Stimulated activated CD4-positive, alpha-beta T cell treated with anti-CD3 and anti-CD28 coated beads, TNF-alpha, amount 100 ng/mL, for 4 hours (primary cell): ENCODE results near the gene ALOX12.

Experiments used
- DNase-seq, 3 experiments: peaks; one replicate each; pipeline ENCODE4 v3.0.0-alpha.2; 2020; ENCODE audit warnings: low read depth in 3 of 3

Gene ALOX12

GRCh38 chr17:7001318-7001961 lies 5.6 kb downstream of the ALOX12 start:
- no peak for DNase-seq

DNA sequence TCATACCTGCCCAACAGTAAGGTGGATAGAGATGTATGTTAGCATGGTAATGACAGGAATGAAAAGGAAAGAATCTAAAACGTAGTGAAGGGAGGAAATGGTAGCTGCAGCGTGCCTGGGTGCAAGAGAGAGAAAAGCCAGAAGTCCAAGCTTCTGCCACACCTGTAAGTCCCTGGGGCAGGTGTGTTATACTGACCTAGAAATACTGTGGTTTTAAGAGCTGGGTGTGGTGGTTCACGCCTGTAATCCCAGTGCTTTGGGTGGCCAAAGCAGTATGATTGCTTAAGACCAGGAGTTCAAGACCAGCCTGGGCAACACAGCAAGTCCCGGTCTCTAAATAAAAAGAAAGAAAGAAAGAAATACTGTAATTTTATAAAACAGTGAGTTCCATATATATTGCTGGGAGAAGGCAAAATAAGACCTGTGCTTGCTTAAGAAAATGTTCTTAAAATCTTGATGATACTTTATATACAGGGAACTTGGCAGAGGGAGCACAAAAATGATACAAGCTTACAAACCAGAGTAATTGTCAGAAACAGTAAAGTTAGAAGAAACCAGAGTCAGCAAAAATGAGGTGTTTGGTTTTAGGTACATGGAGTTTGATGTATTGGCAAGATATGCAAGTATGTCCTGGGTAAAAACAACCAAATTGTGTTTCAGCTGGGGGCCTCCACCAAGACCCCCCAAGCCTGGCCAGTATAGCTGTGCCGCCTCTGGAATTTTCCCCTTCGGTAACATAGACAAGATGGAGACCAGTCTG lies 6.6 kb downstream of the ALOX12 start:
- DNase-seq, result no peak

DNA sequence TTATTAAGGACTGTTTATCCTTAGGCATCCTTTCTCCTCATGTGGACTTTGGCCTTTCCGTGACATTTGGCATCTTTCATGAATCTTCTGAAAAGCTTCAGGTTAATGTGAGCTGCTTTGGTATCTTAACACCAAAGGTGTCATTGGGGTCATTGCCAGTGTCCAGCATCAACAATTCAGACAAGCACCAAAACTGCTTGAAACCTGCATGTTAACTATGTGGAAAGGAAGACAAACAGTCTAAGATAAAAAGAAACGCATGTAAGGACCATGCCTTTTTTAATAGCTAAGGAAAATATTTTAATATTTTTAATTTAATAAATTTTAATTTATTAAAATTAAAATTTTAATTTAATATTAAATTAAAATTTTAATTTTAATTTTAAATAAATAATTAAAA lies 7.9 kb downstream of the ALOX12 start:
- no peak for DNase-seq

DNA sequence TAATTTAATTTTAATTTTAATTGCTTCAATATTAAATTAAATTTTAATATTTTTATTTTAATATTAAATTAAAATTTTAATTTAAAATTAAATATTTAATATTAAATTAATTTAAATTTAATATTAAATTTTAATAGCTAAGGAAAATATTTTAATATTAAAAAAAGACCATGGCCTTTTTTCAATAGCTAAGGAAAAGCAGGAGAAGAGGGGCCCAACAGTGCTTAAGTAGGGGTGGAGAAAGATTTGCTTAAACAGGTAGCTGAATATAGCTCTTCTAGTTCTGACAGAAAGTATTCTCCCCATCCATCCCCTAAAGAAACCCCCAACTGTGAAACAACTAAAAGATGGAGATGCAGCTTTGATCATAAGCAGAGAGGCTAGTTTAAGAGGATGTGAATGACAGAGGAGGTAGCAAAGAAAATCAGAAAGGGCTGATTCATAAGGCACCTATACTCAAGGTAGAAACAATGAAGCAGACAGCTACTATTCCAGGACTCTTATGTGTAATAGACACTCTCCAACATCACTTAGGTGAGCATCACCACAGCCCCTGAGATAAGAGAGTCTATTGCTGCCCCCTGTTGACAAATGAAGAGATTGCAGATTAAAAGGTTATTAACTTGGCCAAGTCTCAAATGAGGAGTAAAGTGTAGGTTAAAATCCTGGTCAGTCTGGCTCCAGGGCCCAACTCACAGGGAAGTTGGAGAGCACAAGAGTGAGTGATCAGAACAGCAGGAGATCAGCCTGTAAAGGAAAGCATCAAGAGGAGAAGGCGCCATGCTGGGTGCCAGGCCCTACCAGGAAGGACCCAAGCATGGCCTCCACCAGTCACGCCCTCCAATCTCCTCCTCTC lies 8.8 kb downstream of the ALOX12 start:
- no peak for DNase-seq

DNA sequence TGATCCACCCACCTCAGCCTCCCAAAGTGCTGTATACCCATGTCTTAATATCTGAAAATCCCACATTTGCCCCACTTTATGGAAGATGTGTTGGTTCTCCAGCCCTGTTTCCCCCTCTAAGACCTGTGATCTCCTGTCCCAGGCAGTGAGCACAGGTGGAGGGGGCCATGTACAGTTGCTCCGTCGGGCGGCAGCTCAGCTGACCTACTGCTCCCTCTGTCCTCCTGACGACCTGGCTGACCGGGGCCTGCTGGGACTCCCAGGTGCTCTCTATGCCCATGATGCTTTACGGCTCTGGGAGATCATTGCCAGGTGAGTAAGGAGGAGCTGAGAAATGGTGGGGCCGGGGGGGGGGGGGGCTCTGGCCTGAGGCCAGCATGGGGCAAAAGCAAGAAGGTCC lies 9.9 kb downstream of the ALOX12 start:
- DNase-seq, result no peak

DNA sequence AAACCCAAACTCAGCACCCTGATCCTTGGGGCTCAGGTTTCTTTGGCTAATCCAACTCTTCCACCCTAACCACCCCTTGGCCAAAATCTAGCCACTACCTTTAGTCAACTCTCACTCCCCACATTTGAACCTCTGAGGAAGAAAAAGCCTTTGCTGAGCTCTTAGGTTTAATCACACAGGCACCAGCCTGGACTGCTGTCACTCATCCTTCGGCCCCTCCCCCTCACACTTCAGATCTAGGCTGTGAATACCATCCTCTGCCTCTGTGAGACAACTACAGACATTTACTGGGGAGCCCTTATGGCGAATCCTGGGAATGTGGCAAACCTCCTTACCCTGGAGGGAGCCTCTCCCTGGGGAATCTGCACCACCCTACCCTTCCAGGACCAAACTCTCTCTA lies 11.3 kb downstream of the ALOX12 start:
- no peak for DNase-seq

DNA sequence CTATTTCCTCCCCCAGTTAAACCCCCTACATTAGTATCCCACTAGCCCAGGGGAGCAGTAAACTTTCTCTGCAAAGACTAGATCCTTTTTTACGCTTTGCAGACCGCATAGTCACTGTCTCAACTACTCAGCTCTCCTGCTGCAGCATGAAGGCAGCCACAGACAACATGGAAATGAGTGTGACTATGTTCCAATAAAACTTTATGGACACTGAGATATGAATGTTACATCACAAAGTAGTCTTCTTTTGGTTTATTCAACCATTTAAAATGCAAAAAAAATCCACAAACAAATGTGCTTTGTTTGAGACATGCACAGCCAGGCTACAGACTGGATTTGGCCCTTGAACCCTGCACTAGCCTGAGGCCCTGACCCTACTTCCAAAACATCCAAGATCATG lies 14.7 kb downstream of the ALOX12 start:
- DNase-seq, result no peak

DNA sequence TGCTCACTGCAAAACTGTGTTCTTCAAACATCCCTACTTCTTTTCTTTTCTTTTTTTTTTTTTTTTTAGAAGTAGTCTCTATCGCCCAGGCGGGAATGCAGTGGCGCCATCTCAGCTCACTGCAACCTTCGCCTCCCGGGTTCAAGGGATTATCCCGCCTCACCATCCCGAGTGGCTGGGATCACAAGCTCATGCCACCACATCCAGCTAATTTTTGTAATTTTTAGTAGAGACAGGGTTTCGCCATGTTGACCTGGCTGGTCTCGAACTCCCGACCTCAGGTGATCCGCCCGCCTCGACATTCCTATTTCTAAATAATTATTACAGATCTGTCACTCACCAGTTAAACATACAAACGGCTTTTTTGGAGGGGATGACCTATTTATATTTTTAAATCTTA lies 15.6 kb downstream of the ALOX12 start:
- no peak for DNase-seq

DNA sequence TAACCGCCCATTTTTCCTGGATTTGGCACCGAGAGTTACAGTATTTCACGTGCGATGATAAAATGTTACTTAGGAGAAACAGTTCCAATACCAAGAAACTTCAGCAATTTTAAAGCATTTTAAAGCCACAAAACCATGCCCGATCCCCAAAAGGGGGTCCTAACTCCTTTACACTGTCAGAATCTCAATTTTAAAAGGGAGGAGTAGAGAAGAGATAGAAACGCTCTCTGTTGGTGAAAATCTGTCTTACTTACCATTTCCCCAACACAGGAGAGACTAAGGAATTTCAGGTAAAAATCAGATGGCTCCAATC lies 16.0 kb downstream of the ALOX12 start:
- DNase-seq, result no peak

GRCh38 chr17:7014261-7014994 lies 18.6 kb downstream of the ALOX12 start:
- peak; percentile 91 to 95 (median 94) for DNase-seq

DNA sequence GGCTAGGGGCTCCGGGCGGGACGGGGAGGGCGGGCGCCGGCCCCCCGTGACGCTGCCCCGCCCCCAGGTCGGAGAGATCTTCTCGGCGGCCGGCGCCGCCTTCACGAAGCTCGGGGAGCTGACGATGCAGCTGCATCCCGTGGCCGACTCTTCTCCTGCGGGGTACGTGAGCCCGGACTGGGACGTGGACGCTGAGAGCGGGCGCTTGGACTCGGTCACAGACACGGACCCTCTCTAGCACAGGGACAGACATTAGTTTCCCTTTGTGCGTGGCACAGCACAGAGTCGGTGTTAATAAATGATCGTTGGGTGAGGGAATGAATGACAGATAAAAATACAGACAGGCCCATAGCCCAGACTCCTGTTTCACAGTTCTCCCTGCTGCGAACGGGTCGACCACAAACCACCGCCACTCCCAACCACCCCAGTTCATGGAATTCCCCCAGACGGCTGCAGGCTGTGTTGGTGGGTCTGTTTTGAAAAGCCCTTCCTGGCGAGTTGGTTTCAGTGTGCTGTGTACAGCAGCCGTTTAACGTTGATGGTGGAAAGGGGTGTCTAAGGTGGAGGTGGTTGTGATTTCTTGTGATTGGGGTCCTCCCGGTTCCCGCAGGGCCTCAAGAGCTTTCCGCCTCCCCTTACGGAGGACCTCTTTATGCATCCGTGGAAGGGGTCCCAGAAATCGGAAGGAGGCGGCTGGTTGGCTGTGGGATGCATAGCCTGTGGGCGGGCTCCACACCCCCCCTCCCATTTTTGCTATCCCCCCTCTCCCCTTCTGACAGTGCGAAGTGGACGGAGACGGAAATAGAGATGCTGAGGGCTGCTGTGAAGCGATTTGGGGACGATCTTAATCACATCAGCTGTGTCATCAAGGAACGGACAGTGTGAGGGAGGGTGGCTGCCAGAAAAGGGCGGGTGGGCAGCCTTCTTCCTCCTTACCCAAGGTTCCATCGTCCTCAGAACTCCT lies 19.4 kb downstream of the ALOX12 start:
- DNase-seq, result peak in 2 of 3 experiments; percentile 50 to 70

GRCh38 chr17:7016418-7016817 lies 20.6 kb downstream of the ALOX12 start:
- no peak for DNase-seq

GRCh38 chr17:7016886-7017826 lies 21.3 kb downstream of the ALOX12 start:
- DNase-seq, result no peak

DNA sequence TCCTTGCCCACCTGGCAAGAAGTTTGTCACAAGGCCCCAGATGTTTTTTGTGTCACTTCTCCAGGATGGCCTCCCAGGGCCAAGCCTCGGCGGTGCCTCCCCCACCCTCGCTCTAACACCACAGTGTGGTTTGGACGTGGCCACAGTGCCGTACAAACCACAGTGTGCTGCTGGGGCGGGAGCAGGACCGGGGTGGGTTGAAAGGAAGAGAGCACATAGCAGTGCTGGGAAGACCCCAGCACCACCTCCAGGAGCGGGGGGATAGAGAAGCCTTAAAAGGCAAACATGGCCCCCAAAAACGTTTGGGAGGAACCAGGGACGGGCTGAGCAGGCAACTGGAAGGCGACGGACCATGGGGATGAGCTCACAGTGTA lies 22.0 kb downstream of the ALOX12 start:
- DNase-seq, result no peak

DNA sequence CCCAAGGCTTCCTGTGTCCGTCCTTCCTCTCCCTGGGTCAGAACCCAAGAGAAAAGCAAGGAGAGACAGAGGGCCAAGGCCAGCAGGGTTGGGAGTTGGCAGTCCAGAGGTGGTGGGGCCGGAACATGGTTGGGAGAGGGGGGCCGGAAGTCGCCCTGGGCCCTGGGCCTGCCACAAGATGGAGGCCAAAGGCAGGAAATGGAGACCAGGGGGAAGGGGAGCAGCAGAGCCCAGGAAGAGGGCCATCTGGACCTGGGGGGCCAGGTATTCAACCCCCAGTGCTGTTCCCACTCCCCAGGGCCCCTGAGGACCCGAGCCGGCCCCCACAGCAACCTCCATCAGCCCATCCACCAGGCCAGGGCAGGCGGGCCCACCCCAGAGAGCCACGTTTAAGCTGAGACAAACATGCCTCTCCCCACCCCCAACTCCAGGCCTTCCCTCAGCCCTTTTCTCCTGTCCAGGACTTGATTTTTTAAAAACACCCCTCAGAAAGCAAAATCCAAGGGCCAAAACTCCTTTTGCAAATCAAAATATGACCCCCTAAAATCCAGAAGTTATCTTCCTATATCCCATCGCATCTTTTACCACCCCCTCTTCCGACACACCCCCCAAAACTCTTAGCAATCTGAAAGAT lies 22.6 kb downstream of the ALOX12 start:
- DNase-seq, result no peak

- DNase-seq, result no peak
Measured at GRCh38 chr17:7019367-7019766, 23.5 kb downstream of the ALOX12 start.

- no peak for DNase-seq
Measured at GRCh38 chr17:7019839-7020519, 24.1 kb downstream of the ALOX12 start.

GRCh38 chr17:7020894-7021664 lies 25.2 kb downstream of the ALOX12 start:
- DNase-seq, result no peak
